GM21825 (cell line): ENCODE measurements around the gene ERV3-1.
"Not testable (repeated sequence)": the region's sequence is repeated elsewhere in the genome, so short reads cannot be mapped to it uniquely, and the experiment has no call there.

Experiments
- ATAC-seq: cut with Tn5 transposase; IDR thresholded peaks from one replicate; pipeline ENCODE4 v1.9.1; 2021; ENCODE audit warnings: mild to moderate bottlenecking, moderate library complexity; ENCODE audit not compliant: unreplicated experiment

ERV3-1 gene, protein sequence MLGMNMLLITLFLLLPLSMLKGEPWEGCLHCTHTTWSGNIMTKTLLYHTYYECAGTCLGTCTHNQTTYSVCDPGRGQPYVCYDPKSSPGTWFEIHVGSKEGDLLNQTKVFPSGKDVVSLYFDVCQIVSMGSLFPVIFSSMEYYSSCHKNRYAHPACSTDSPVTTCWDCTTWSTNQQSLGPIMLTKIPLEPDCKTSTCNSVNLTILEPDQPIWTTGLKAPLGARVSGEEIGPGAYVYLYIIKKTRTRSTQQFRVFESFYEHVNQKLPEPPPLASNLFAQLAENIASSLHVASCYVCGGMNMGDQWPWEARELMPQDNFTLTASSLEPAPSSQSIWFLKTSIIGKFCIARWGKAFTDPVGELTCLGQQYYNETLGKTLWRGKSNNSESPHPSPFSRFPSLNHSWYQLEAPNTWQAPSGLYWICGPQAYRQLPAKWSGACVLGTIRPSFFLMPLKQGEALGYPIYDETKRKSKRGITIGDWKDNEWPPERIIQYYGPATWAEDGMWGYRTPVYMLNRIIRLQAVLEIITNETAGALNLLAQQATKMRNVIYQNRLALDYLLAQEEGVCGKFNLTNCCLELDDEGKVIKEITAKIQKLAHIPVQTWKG

DNA sequence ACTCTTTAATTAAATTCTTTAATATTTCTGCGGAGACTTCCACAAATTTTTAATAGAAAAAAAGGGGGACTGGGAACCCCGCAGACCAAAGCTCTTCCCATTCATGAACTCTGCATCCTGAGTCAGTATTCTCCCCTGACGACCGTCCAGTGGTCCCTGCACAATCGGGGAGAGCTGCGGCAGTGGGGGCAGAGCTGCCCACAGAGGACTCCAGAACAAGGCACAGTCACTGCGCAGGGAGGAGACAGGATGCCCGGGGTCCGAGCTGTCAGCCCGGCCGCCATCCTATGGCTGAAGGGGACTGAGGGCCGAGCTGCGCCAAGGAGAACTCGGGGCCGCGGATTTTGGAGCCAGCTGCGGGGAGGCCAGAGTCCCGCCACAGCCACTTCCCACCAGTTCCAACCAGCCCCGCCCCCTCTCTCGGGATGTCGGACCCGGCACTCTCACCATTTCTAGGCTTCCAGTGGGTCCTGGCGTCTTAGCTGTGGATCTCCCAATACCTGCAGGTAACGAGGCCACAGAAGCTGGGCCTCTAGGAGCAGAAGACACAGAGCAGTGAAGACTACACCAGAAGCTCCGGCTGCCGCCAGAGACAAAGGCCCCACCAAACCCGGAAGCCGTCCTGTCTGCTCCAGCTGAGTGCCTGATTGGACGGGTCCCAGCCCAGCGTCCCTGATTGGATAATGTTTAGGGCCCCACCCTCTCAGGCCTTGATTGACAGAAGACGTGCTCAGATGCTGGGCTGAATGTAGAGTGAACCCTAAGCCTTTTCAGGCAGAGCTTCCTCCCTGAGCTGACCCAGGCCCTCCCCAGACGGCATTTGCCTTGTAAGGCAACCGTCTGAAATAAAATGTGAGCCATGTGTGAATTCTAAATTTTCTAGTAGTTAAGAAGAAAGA is at the start of gene ERV3-1:
Gene ERV3-1, minus strand, starts transcription at position 594 of the 899 bp plus-strand sequence. CDS start 13,661 bp downstream, outside the sequence.
- ATAC-seq = peak; percentile 100

DNA sequence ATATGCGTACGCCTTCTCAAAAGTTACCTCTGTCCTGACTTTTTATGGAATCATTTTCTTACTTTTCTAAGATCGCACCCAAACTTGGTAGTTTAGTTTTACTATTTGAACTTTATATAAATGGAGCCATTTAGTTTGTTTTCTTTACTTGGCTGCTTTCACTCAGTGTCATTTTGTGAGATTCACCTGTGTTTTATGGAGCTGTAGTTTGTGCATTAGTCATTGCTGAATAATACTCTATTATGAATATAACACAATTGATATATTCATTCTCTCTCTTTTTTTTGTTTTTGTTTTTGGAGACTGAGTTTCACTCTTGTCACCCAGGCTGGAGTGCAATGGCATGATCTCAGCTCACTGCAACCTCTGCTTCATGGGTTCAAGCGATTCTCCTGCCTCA is 49.3 kb upstream of the ERV3-1 start:
- ATAC-seq = not testable (repeated sequence)

DNA sequence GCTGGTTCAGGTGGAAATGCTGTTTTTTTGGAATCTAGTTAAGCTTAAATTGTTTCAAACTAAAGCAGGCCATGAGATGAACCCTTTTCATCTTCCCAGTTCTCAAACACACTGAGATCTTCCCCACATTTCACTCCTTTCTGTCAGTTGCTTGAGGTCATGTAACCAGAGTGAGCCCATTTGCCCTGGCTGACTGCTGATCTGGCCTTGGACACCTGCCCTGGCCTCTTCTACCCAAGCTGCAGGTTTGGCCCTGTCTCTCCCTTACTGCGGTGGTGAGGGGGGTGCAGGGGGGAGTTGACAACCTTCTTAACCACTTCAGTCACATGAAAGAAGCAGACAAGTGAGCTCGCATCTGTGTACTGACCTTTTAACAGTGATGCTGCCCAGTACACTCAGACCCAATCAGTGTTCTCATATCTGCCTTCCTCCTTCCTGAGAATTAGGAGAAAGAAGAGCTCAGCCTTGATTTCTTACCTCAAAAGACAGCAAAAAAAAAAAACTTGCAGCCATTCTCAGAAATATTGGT is 48.0 kb upstream of the ERV3-1 start:
- not testable (repeated sequence) for ATAC-seq

DNA sequence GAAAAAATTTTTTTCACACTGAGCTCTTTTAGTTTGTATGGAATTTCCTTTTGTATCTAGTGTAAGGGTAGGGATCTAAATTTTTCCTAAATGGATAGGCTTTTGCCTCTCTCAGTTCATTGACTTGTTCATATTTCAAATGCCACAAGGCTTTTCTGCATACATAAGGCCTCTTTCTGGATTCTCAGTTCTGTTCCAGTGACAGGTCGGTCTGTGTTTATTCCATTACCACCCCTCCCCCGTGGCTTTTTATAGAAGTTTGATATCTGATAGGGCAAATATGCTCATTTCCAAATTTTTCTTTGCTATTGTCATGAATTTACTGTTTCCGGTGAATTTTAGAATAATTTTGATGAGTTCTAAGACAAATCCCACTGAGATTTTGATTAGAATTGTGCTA is 45.2 kb upstream of the ERV3-1 start:
- ATAC-seq = not testable (repeated sequence)

DNA sequence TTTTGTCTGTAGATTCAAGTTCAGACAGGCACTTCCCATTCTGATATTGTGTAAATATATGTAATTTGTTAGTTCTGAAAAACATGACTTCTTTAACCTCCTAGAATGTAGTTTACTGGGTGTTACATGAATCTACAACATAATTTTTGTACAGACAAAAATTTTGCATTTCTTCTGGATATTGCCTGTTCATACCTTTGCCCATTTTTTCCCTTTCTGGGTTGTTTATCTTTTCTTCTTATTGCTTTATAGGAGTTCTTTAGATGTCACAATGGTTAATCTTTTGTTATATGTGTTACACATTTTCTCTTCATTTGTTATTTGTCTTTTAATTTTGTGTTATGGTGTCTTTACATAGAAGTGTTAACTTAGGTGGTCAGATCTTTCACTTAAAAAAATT is 44.7 kb upstream of the ERV3-1 start:
- ATAC-seq = not testable (repeated sequence)

DNA sequence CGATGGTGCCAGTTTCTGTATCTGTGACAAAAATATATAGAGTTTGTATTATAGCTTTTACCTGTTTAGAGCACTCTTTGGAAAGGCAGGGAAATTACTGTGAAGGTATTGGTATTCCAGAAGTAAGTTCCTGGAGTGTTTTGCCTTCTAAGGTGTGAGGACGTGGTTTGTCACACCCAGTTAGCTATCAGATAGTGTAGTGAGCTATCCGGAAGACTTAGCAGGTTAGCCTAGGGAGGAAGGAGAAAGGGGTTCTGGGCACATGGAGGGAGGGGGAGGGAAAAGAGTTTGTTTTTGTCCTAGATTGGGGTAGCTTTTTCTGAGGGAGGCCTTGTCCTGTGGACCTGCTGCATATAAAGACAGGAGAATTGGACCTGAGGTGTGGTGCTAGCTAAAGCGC is 39.8 kb upstream of the ERV3-1 start:
- not testable (repeated sequence) for ATAC-seq

DNA sequence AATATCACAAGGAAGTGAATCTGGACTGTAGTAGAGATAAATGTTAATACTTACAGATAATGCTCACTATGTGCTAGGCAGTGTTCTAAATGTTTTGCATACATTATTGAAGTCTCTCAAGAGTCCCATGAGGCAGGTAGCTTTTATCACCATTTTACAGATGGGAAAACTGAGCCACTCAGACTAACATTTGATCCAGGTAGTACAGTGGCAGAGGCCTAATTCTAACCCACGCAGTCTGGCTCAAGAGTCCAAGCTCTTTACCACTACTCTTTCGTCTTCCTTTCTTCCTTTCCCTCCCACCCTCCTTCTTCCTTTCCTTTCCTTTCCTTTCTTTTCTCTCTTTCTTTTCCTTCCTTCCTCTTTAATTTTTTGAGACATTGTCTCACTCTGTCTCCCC is 39.1 kb upstream of the ERV3-1 start:
- not testable (repeated sequence) for ATAC-seq

DNA sequence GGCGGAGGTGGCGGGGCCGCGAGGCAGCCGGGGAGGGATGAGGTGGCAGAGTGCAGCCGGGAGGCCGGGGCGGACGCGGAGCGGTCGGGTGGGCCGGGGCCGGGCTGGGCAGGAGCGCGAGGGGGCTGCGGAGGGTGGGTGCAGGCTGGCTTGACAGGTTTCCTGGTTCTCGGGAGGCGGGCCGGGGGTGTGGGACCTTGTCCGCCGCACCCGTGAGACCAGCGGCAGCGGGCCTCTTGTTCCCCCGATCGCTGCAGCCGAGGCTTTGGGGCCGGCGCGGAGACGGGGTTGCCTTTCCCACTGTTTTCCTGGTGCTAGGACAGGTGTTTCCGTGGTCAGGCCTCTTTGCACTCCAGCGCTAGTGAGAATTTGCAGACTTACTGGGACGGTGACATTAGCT is 32.3 kb upstream of the ERV3-1 start:
- ATAC-seq = peak; percentile 8

DNA sequence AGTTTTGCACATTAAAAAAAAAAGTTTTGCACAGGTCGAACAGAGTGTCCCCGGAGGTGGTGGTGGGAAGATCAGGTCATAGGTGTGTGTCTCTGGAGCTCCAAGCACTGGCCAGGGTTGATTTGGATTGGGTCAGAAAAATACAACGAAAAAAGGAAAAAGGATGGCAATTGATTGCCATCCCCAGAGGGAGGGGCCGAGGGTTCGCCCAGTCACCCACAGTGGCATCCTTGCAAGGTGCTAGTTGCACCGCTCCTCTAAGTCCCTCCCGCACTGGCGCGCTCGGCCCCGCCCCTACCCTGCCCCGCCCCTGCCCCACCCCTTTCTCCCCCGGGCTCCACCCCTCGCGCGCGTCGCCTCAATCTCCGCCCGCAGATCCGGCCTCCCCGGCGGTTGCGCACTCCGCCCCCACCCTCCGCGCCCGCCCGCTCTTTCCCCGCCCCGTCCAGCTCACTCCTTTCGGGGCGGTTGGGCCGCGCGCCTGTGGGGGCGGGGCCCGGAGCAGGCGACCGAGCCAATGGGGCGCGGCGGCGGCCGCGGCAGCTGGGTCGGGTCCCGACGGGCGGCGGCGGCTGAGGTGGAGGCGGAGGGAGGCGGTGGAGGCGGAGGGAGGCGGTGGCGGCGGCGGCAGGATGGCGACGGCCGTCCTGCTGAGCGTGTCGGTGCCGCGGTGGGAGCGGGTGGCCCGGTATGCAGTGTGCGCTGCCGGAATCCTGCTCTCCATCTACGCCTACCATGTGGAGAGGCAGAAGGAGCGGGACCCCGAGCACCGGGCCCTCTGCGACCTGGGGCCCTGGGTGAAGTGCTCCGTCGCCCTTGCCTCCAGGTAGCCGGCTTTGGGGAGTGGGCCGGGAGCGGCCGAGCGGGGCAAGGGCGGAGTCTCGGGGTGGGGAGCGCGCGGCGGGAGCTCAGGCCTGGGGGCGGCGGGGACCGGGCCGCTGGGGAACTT is 31.5 kb upstream of the ERV3-1 start:
- peak; percentile 87 for ATAC-seq

DNA sequence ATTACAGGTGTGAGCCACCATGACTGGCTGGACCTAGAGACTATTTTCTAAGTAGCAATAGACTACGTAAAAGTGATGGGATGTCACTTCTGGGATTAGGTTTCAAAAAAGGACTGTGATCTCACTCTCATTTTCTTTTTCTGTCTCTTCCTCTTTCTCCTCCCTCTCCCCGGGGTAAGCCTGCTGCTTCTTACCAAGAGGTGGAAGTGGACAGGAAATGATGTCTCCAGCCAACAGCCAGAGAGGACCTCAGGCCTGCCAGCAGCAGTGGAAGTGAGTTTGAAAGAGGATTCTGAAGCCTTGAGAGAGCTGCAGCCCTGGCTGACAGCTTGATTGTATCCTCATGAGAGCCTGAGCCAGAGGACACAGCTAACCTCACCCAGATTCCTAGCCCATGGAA is 30.0 kb upstream of the ERV3-1 start:
- ATAC-seq = not testable (repeated sequence)

DNA sequence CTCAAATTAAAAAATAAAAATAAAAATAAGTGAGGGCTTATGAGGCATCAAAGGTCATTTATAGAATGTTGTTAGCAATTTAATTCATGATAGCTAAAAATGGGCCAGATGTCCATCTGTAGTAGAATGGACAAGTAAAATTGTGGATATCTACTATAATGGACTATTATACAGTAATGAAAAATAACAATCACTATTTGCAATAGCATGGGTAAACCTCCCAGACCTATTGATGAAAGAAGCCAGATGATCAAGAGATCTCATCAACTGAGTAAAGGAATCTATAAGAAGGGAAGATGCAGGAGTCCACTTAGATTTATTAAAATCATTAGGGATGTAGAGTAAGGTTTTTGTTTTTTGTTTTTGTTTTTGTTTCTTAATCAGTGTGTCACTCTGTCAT is 29.0 kb upstream of the ERV3-1 start:
- ATAC-seq = not testable (repeated sequence)

DNA sequence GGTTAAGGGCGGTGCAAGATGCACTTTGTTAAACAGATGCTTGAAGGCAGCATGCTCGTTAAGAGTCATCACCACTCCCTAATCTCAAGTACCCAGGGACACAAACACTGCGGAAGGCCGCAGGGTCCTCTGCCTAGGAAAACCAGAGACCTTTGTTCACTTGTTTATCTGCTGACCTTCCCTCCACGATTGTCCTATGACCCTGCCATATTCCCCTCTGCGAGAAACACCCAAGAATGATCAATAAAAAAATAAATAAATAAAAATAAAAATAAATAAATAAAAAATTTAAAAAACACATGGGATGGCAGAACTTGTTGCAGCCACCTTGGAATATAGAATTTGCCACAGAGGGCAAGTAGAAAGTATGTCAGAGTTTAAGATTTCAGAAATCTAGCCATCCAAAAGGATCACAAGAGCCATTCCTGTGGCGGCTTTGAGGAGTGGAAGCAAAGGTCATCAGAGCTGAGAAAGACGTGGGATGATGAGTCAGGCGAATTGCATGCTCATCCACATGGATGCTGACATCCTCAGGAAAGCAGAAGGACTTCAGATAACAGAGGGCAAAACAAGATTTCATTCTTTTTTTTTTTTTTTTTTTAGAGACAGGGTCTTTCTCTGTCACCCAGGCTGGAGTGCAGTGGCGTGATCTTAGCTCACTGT is 27.8 kb upstream of the ERV3-1 start:
- not testable (repeated sequence) for ATAC-seq

DNA sequence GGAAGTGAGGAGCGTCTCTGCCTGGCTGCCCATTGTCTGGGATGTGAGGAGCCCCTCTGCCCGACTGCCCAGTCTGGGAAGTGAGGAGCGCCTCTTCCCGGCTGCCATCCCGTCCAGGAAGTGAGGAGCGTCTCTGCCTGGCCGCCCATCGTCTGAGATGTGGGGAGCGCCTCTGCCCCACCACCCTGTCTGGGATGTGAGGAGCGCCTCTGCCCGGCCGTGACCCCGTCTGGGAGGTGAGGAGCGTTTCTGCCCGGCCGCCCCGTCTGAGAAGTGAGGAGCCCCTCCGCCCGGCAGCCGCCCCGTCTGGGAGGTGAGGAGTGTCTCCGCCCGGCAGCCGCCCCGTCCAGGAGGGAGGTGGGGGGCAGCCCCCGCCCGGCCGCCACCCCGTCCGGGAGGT is 26.9 kb upstream of the ERV3-1 start:
- not testable (repeated sequence) for ATAC-seq

DNA sequence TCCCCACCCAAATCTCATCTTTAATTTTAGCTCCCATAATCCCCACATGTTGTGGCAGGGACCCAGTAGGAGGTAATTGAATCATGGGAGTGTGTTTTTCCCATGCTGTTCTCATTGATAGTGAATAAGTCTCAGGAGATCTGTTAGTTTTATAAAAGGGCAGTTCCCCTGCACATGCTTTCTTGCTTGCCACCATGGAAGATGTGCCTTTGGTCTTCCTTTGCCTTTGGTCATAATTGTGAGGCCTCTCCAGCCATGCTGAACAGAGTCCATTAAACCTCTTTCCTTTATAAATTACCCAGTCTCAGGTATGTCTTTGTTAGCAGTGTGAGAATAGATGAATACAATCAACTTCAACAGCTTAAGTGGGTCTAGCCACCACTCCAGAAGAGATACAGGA is 18.5 kb upstream of the ERV3-1 start:
- not testable (repeated sequence) for ATAC-seq

DNA sequence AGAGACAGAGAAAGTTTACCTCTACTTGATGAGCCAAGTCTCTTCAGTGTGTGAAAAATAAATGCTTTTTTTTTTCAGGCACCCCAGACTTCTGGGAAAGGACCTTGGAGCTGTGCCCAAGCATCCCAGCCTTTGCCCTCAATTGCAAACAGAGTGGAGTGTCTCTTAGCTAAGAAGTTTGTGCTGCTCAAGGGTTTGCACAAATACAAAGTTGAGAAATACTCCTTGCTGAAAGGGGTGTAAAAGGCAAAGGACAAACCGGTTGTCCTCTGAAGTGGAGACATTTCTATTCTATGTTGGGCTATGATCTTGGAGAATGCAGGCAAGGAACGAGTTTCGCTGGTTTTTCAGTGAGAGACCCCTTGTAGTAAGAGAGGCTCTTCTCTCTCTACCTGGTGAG is 14.5 kb upstream of the ERV3-1 start:
- ATAC-seq = not testable (repeated sequence)

DNA sequence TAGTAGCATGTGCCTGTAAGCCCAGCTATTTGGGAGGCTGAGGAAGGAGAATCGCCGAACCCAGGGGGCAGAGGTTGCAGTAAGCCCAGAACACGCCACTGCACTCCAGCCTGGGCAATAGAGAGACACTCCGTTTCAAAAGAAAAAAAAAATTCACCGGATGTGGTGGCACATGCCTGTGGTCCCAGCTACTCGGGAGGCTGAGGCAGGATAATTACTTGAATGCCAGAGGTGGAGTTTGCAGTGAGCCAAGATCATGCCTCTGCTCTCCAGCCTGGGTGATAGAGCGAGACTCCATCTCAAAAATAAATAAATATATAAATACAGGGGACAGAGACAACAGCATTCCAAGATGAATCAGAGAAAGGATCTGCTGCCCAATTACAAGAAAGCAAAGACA is 3.4 kb upstream of the ERV3-1 start:
- not testable (repeated sequence) for ATAC-seq

DNA sequence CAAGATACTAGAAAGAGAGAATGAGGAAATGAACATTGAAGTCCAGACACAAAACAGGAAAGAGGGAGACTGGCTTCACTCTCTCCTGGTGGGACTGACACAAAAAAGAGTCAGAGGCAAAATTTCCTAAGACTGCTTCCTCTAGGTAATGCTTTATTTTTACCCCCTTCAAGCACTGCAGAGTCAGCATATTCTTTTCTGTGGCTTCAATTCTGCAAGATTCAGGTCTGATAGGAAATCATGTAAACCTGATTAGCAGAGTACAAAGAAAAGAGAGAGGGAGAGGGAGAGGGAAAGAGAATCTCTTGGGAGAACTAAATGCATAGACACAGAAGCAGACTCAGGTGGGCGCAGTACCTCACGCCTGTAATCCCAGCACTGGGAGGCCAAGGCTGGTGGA is 2.9 kb upstream of the ERV3-1 start:
- ATAC-seq = not testable (repeated sequence)

DNA sequence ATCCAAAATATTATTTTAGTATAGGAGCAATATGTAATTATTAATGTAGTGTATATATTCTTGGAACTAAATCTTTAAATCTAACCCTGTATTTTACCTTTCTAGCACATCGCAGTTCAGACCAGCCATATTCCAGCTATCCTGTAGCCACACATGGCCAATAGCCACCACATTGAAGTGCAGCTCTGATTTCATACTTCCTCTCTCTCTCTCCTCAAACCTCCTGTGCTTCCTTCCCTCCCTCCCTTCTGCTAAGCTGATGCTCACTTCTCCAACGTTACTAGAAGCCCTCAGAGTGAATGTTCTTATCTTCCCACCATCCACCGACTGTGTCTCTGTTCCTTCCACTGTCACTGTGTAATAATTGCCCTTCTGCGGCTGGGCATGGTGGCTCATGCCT is 549 bp upstream of the ERV3-1 start:
- not testable (repeated sequence) for ATAC-seq

DNA sequence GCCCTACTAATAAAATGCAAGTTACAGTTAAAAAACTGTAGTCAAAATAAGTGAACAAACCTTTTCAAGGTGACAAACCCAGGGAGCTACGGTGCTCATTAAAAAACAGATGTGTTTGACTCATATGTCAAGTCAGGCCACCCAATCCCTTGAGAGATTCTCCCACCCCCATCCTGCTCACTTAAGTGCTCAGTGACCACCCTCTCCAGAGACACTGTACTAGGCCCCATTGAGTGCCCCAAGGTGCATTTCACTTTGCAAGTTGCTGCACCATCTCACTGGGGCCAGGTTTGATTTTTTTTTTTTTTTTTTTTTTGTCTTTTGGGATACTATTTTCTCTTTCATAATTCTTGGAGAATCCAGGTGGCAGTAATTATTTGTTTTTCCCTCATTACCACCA is 1.9 kb downstream of the ERV3-1 start:
- no peak for ATAC-seq
